DMS53 treated with DMSO at 0.1 percent for 48 hours (cell line): ENCODE data around the gene FCN1.
"Not testable (repeated sequence)": the region's sequence is repeated elsewhere in the genome, so short reads cannot be mapped to it uniquely, and the experiment has no call there.

Experiments
- DNase-seq: peaks from one replicate; lab custom pipeline; 2025; ENCODE audit not compliant: unreplicated experiment; lab: John Stamatoyannopoulos, UW

The FCN1 gene

DNA sequence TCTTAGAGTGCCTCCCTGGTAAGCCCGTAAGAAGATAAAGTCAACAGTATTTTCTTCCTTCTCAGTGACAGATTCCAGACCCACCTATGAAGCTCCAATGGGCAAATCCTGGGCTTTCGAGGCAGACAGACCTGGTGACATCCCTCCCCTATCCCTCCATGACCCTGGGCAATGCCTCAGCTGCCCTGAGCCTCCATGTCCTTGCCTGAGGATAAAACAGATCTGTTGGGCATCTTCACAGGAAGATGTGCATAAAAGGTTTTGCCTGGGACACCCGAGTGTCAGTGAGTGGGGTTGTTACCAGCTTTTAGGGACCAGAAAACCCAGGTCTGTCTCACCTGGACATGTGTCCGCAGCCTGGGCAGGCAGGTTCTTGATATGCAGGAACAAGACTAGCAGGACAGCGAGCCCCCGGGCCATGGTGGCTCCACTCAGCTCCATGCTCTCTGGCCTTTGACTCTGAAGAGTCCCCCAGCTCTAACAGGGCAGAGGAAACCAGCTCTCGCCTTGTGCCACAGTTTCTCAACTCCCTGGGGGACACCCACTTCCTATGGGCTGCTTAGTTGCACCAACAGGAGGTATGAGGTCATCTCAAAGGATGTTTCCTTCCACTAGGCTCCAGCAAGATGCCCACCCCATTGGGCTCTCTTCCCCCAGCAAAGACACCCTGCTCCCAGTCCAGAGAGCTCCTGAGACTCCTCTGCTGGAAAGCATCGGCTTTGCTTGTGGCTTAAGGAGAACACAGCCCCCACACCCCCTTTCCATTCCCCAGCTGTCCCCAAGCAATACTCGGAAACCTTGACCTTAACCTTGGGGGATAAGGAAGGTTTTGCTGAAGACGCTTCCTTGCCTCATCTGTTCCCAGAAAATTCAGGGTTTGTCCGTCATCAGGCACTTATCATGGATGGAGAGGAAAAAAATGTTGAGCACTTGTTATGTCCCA, at the start of gene FCN1:
Gene FCN1 (minus strand): TSS at position 482 of the 943 bp plus-strand sequence. CDS start 41 bp downstream, at position 441.
- no peak for DNase-seq

DNA sequence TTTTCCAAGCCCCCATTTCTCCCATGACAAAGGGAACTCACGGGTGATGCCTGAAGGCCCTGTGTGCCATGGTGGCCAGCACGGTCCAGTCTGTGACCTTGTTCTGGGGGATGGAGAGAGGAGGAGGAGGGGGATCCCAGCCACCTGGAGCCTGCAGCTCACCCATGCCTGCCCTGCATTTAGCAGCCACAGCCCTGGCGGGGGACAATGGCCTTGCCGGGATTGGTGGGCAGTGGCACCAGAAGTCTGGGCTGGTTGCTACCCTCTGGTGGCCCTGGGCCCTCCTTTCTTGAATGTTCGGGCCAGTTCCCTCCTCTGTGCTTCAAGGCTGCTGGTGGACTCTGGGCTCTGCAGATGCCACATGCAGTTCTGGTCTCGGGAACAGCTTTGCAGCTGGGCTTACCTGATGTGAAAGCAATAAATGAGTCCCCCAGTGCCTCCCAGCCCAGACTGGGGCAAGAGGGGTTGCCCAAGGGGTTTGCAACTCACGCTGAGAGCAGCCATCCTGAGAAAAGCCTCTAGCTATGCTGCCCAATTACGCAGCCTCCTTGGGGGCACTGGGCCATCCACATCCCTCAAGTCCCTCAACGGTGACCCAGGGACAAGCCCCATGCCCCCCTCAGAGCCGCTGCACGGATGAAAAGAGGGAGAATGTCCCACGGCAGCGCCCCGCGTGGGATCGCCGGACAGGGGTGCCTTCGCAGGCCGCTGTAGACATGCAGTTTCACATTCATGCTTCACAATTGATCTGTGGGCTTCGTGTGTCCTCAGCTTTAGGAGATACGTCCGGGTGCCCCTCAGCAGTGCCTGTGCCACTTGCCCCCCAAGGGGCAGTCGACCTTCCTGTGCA, 49.2 kb upstream of the FCN1 start:
- no peak for DNase-seq

DNA sequence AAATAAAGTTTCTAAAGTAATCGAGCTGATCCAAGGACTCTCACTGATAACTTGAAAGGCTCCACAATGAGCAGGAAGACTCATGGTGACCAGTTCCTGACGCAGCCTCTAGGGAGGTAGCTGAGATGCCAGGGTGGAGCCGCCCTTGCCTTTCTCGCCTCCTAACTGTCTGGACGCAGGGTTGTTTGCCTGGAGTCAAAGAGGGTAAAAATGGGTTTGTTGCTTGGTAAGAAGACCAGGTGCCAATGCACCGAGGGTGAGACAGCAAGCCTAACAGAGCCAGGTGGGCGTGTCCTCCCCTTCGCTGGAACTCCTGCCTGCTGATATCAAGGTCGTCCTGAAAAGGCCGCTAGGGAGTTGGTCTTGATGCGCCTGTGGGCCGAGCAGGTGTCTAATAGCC, 48.6 kb upstream of the FCN1 start:
- no peak for DNase-seq

DNA sequence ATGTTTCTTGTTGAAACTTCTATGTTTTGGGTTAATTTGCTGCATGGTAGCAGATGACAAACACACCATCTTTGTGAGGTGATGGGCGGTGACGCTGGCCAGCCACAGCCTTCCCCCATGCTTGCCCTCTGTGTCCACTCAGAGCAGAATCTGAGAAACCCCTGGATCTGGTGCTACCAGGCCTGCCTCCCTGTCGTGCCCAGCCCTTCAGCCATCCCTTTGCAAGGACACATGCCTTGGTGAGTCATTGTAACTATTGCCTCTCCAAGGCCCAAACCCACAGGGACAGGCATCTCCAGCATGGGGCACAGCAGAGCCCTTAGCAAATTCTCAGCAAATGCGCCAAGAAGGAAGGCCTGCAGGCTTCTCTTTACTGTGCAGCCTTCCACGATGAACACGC, 48.1 kb upstream of the FCN1 start:
- no peak for DNase-seq

DNA sequence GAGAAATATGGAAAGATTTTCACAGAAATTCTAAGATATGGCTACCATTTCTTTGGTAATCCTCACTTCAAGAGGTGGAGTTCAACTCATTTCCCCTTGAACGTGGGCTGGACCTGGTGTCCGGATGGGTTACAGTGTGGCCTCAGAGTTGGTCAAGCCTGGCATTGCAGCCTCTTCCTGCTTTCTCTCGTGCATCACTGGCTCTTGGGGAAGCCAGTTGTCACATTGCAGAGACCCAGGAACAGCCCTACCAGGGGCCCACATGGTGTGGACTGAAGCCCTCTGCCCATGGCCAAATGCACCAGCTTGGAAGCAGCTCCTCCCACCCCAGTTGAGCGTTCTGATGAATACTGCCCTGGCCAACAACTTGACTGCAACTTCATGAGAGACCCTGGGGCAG, 47.7 kb upstream of the FCN1 start:
- no peak for DNase-seq

DNA sequence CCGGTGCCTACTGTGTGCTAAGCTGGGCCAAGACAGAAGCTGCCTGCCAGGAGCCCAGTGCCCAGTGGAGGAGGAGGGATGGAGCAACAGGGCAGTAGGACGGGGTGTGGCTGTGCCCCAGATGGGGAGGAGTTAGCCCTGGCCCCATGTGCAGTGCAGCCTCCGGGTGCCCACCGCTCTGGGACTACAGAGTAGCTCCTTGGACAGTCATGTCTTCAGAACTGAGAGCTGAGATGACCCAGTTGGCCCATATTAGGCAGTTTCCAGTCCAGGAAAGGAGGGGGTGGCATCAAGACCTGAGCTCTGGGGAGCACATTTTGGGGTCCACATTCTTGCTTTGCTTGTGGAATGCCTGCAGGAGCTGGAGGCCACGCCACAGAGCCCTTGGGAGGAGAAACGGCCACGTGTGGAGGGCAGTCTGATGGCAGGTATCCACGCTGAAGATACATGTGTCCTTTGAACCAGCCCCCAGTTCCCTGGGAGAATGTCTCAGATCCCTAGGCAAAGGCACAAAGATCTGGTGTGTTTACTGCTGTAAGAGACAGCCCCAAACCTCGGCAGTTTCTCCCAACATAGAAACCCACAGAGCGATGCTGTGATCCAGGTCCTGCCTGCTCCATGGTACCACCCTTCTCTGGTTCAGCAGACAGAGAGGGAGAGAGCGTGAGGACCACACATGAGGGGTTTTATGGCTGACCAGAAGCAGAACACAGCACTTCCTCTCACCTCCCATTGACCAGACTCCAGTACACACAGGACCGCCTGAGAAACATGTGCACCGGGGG, 46.8 kb upstream of the FCN1 start:
- no peak for DNase-seq

DNA sequence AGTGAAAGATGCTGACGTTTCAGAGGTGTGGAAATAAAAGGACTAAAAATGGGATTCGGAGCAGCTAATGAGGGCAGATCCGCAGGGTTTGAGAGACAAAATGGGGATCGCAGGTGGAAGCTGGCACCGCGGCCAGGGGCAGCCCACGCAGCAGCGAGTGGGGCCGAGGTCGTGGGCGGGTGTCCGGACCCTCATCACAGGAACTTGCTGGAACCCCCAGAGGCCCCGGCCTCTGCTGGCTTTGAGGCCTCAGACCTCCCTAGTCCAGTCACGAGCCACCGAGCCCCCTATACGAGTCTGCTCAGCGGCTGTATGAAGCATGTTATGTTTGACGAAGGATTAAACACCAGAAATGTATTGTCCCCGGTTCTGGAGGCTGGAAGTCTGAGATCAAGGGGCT, 45.8 kb upstream of the FCN1 start:
- no peak for DNase-seq

DNA sequence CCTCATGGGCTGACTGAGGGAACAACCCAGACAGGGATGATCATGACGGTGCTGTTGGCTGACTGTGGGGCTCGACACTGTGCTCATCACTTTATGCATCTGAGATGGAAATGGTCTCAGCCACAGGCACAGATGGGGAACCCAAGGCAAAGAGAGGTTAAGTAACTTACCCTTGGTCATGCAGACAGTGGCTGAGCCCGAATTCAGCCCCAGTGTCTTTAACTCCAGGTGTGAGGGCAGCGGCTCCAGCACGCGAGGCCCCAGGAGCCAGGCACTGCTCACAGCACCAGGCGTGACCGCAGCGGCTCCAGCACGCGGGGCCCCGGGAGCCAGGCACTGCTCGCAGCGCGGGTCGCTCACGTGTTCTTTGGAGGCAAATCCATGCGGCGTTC, 45.3 kb upstream of the FCN1 start:
- no peak for DNase-seq

DNA sequence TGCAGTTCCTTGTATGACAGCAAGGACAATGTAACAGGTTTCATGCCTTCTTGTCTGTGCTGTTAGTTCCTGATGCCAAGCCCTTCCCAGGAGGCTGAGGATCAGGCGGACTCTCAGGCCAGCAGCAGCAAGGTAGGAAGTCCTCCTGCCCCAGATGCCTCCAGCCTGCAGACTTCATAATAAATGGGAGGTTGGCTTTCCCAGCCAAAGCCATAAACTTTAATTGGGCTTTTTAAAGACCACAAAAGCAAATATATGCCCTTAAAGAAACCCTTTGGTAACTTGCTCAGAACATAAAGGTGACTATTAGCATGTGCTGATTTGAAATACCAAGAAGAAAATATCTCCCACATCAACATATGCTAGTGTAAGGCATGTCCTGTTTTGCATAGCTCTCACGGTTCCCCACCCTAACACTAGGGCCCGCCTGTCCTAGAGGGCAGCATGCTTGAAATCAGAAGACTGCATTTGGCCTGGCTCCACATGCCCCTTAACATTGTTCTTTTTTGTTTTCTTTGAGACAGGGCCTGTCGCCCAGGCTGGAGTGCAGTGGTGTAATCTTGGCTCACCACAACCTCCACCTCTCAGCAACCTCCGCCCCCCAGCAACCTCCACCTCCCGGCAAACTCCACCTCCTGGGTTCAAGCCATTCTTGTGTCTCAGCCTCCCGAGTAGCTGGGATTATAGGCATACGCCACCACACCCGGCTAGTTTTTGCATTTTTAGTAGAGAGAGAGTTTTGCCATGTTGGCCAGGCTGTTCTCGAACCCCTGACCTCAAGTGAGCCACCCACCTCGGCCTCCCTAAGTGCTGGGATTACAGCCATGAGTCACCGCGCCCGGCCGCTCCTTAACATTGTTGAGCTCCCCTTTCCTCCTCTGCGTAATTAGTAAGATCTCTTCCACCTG, 44.6 kb upstream of the FCN1 start:
- DNase-seq = no peak

DNA sequence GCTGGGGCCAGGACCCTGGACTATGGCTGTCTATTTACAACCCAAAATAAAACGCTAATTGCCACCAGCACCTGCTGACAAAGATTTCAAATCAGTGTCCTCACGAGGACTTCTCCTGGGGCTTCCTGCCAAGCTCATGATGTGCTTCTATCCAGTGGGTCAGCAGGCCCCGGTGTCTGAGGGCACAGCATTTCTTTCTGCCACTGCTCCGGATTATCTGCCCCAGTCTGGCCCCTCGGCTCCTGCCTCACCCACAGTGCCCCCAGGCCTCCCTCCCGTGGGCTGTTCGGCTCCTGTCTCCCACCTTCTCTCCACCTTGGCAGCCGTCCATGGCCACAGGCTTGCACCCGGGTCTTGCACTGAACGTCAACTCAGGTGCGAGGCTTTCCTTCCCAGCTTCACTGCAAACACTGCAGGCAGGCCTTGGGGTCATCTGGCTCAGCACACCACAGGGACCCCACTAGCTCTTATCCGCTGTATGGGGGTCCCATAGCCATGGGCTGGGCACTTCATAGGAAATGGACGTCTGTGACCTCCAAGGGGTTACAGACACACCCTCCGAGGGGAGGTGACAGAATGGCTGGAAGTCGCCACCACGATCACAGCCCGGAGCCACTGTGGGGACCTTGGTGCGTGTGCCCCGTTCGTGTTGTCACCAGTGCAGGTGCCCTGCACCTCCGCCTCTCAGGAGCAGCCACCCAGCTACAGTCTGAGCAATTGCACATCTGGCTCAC, 43.8 kb upstream of the FCN1 start:
- no peak for DNase-seq

DNA sequence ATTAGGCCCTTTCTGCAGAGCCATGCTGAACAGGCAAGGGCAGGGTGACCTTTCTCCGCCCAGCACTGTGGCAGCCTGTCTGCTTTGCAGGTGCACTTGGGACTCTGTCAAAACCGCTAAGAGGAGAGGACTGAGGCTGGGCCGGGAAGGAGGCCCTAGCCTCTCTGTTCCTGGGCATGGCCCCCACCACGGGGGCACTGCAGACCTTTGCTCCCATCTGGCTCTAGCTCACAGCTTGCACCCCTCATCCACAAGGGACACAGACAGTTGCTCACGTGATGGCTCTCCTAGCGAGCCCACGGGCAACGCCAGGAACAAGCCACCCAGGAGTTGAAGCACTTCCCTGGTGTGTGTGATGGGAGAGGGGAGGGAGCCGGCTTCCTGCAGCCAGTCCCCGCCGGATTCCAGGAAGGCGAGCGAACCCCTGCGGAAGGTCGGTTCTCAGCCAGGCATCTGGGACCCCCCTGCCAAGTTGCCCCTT, 43.0 kb upstream of the FCN1 start:
- no peak for DNase-seq

DNA sequence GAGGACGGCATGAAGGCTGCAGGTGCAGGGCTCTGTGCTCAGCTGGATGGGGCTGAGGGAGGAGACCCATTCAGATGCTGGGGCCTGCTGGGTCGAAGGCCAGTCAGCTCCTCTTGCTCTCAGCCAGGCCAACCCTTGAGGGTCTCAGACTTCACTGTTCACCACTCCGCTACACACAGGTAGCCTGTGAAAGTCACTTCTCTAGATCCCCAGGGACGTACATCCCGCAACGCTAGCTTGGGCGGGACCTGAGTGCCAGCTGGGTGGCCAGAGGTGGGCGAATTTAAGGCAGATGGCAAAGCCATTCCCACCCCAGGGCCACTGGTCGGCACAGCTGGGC, 42.2 kb upstream of the FCN1 start:
- no peak for DNase-seq

DNA sequence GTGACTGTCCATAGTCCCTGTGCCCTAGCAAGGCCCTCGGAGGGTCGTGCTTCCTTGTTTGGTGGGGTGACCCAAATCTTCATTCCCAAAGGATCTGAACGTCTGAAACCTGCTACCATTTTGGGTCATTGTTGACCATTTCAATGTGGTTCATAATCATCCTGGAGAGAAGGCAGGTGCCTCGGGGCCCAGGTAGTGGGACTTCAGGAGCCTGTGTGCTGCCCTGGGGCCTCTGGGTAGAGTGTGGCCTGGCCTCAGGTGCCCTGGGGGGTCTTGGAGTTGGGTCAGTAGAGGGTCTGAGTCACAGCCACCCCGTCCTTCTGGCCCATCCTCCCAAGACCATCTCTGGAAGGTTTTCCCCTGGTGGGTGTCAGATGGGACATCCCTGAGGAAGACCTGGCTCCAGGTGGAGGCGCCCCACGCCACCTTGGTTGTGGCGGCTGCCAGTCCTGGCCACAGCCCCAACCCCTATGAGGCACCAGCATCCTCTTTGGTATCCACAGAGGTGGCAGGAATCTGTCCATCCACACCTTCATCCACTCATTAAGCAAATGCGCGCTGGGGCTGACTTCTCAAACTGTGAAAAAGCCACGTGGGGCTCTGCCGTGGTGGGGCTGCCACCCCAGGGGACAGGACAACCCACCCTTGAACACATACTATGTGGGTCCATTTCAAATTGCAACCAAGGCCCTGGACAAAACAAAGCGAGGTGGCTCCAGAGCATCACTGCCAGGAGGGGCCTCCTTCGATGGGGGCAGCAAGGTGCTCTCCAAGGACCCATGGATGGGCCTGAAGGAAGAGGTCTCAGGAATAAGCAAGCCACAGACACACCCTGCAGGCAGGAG, 41.6 kb upstream of the FCN1 start:
- no peak for DNase-seq

DNA sequence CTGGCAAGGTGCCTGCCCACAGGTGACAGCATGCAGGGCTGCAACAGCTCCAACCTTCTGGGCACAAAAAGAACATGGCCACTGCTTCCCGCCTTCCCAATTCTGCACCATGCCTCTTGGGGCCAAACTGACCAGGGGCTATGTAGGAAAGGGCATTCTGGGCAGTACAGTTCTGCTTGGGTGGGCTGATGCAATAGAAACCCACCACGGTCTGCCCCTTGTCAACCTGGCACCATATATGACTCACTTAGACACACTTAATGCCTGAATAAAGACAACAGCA, 40.2 kb upstream of the FCN1 start:
- DNase-seq = no peak

DNA sequence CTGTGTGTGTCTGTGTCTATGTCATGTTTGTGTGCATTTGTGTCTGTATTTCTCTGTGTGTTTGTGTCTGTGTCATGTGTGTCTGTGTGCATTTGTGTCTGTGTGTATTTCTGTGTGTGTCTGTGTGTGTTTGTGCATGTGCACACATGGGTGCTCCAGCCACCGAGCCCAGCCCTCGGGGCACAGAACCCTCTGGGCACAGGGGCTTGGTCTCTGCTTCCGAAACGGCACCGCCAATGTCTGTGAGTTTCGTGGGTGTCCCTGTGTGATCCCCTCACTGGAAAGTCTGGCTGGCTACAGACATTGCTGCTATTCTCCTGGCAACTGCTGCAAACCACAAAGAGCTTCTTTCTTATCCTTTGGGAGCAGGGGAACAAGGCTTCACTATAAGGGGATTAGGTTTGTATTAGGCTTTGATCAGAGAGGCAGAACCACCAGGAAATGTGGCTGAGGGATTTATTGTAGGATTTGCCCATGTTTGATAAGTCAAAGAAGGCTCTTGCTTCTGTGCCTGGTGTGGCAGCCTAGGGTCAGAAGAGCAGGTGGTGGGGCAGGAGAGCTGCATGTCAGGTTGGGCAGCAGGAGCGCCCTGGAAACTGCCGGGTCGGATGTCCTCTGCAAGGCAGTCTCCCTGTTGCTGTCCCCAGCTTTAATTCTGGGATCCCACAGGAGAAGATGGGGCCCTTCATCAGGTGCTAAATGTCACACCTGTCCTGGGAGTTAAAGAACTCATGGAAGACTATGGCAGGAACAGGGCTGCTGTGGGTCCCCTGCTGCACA, 39.6 kb upstream of the FCN1 start:
- no peak for DNase-seq

DNA sequence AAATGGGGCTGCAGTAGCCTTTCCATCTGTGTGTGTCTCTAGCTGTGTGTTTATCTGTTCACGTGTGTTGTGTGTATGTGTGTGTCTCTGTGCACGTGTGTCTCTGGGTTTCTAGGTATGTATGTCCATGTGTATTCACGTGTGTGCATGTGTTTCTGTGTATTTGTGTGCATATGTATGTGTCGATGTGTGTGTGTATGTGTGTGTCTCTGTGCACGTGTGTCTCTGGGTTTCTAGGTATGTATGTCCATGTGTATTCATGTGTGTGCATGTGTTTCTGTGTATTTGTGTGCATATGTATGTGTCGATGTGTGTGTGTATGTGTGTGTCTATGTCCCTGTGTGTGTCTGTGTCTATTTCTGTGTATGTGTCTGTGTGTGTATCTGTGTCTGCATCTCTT, 38.7 kb upstream of the FCN1 start:
- not testable (repeated sequence) for DNase-seq

DNA sequence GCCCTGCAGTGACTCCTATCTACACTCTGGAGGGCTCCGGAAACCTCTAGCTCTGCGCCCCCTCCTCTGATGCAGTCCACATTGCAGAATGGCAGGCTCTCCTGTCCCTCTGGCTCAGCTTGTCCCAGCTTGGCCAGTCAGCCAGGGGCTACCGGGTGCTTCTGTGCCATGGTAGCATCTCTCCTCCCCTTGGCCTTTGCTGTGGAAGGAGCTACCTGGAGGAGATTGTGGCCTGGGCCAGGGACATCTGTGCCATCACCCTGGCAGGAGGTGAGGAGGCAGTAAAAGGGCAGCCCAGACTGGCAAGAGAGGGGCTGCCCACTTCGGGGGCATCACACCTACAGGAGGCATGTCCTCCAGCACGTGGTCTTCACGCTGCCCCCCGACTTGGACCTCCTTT, 38.1 kb upstream of the FCN1 start:
- DNase-seq = no peak

DNA sequence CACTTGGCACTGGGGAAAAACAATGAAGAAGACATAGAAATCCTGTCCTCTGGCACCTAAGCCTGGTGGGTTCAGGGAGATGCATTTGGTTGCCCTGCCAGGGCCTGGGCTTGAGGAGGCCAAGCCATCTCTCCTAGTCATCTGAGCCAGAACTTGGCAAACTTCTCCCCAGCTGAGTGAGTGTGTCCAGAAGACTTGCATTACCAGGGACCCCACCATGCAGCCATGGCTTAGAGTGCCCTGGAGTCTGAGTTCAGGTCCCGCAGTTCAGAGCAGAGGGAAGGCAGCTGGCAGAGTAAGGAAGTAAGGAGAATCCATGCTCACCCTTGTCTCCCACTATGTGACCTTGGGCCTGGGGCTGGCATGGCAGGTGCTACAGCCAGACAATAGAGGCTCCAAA, 37.4 kb upstream of the FCN1 start:
- no peak for DNase-seq
